Heart left ventricle (tissue), 13 donors: ENCODE data around the gene CAMKMT.

ENCODE experiments used
- POLR2A ChIP-seq, 2 donors: fragments of 450-650 bp; IDR thresholded peaks; one replicate each; pipeline ENCODE4 v1.6.1; 2017; ENCODE audit warnings: antibody characterized with exemption in 2 of 2, mild to moderate bottlenecking in 2 of 2, moderate library complexity in 2 of 2
- TF ChIP-seq, protein P1 (sequence below), 12 donors: fragments of 200-600 bp; sonication (generic) in 4 of 12; IDR thresholded peaks; one replicate each; pipeline versions ENCODE4 v1.5.0 to v1.8.0; 2018 to 2022; ENCODE audit warnings: antibody characterized with exemption in 12 of 12, mild to moderate bottlenecking in 5 of 12
- donor health status: ischemic (EF 13 %, LVEDD 7.1; RV severe dilation, severe dysfunction).
- donor health status: DM: no; HTN: yes; CAD: no.
- donor health status: DM: no; HTN: no; CAD: no.
- donor health status: ischemic (EF 25% LVEDD 6.9; RV normal size, moderate dysfunction).
- donor health status: ischemic (EF 25% LVEDD 5.7; RV mildly dilated, moderate dysfunction).
- donor health status: ischemic (EF 35%, LVEDD 5.7; RV mildly dilated, moderate dysfunction).
- donor health status: nonischemic (EF 11% LVEDD 7.7; RV severe dilation, severe dysfunction).
- donor health status: DM: yes; HTN: yes; CAD: no.
- donor health status: PGD.
- donor health status: ischemic (EF 29% LVEDD 5.4; RV normal size, mild dysfunction).
- donor health status: nonischemic (EF 23%, LVEDD 6.1; RV moderate dilation, normal function).

DNA sequence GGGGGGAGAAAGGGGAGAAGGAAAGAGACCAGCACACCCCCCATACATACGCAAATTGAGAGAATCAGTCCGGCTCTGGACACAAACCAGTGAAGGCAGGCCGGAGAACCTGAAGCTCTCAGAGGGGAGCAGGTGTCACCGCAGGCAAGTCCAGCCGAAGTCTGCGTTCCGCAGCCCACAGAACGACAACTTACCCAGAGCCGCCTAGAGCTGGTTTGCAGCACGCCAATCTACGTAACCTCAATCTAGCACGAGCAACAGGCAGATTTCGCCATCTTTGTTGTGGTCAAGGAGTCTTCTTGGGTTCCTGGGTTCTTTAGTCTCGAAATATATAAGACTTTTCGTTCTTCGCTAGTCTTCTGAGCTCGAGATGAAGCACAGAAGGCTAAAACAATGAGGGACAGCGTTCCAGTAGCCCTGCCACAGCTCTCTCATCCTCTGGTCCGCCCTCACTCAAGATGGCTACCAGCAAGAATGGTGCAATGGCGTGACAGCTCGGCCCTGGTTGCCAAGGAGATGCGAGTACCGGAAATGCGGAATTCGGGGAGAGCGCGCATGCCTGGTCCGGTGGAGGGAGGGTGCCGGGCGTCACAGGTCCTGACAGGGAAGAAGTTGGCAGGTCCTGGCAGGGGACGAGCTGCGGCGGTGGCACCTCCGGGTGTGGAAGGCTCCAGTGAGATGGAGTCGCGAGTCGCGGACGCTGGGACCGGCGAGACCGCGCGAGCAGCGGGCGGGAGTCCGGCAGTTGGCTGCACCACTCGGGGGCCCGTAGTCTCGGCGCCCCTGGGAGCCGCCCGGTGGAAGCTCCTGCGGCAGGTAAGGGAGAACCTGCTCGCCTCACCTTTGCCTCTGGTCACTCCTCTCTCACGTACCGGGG lies at the start of gene CAMKMT, which contains the start of gene PREPL:
- TF ChIP-seq, protein P1, sequence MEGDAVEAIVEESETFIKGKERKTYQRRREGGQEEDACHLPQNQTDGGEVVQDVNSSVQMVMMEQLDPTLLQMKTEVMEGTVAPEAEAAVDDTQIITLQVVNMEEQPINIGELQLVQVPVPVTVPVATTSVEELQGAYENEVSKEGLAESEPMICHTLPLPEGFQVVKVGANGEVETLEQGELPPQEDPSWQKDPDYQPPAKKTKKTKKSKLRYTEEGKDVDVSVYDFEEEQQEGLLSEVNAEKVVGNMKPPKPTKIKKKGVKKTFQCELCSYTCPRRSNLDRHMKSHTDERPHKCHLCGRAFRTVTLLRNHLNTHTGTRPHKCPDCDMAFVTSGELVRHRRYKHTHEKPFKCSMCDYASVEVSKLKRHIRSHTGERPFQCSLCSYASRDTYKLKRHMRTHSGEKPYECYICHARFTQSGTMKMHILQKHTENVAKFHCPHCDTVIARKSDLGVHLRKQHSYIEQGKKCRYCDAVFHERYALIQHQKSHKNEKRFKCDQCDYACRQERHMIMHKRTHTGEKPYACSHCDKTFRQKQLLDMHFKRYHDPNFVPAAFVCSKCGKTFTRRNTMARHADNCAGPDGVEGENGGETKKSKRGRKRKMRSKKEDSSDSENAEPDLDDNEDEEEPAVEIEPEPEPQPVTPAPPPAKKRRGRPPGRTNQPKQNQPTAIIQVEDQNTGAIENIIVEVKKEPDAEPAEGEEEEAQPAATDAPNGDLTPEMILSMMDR (IDR thresholded peaks at IDR 0.05), result no peak
- TF ChIP-seq POLR2A (IDR thresholded peaks at IDR 0.05), result peak in 1 of 2 donors; percentile 50
